Activated CD4-positive, alpha-beta T cell treated with anti-CD3 and anti-CD28 coated beads, Interleukin-2, amount 50 U/mL, for 24 hours (primary cell): ENCODE results near the gene PDGFC.
"Not testable (repeated sequence)": the region's sequence is repeated elsewhere in the genome, so short reads cannot be mapped to it uniquely, and the experiment has no call there.

ENCODE experiments used
- DNase-seq, 2 donors: peaks; one replicate each; pipeline ENCODE4 v3.0.0-alpha.2; 2020; ENCODE audit warnings: low read depth in 1 of 2, low spot score in 1 of 2

Gene PDGFC

GRCh38 chr4:156952078-156952759, 19.4 kb downstream of the PDGFC start:
- DNase-seq, result no peak

- DNase-seq, result no peak
These were observed 20.7 kb downstream of the PDGFC start for GRCh38 chr4:156950948-156951347.

GRCh38 chr4:156950090-156950489, 21.5 kb downstream of the PDGFC start:
- no peak for DNase-seq

- no peak for DNase-seq
These were observed 22.2 kb downstream of the PDGFC start for GRCh38 chr4:156949373-156949814.

- no peak for DNase-seq
These were observed 22.9 kb downstream of the PDGFC start for GRCh38 chr4:156948738-156949137.

- no peak for DNase-seq
These were observed 23.5 kb downstream of the PDGFC start for GRCh38 chr4:156948133-156948532.

GRCh38 chr4:156946516-156947424, 24.8 kb downstream of the PDGFC start:
- no peak for DNase-seq

GRCh38 chr4:156945532-156945931, 26.1 kb downstream of the PDGFC start:
- no peak for DNase-seq

- no peak for DNase-seq
These were observed 28.6 kb downstream of the PDGFC start for GRCh38 chr4:156942991-156943390.

- DNase-seq, result no peak
These were observed 29.6 kb downstream of the PDGFC start for GRCh38 chr4:156941940-156942548.

GRCh38 chr4:156939801-156940200, 31.8 kb downstream of the PDGFC start:
- no peak for DNase-seq

- no peak for DNase-seq
These were observed 32.5 kb downstream of the PDGFC start for GRCh38 chr4:156939139-156939538.

GRCh38 chr4:156934259-156934635, 37.4 kb downstream of the PDGFC start:
- DNase-seq, result no peak

GRCh38 chr4:156933633-156934258, 37.9 kb downstream of the PDGFC start:
- DNase-seq, result no peak

- DNase-seq, result not testable (repeated sequence)
These were observed 39.2 kb downstream of the PDGFC start for GRCh38 chr4:156932360-156932759.

GRCh38 chr4:156931267-156931666, 40.3 kb downstream of the PDGFC start:
- DNase-seq, result no peak

GRCh38 chr4:156929386-156930105, 42.1 kb downstream of the PDGFC start:
- DNase-seq, result no peak

GRCh38 chr4:156924774-156925315, 46.8 kb downstream of the PDGFC start:
- no peak for DNase-seq

- no peak for DNase-seq
These were observed 48.1 kb downstream of the PDGFC start for GRCh38 chr4:156923525-156923924.

- no peak for DNase-seq
These were observed 56.4 kb downstream of the PDGFC start for GRCh38 chr4:156915221-156915620.

GRCh38 chr4:156913234-156913633, 58.4 kb downstream of the PDGFC start:
- no peak for DNase-seq
